ENCODE measurements around the gene RADIL.

RADIL gene

DNA sequence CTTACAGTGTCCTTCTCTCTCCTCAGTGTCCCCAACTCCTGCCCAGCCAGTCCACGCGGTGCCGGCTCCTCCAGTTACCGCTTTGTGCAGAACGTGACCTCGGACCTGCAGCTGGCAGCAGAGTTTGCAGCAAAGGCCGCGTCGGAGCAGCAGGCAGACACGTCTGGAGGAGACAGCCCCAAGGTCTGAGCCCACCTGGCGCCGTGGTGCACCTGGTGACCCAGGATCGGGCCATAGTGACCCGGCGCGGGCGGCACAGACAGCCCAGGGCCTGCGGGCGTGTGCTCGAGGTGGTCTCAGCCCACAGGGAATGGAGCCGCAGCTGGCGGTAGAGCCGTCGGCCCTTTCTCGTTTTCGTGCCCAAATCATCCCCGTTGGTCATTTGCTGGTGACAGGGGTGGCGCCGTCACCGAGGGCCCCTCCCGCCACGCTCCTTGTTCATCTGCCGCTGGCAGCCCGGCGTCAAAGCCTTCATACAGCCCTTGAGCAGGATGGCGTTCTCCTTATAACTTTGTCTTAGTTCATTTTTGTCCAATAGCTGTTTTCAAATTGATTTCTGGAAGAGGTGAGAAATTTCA is 129.0 kb downstream of the RADIL start:
- DNase-seq (ENCODE audit: low read depth): no peak

DNA sequence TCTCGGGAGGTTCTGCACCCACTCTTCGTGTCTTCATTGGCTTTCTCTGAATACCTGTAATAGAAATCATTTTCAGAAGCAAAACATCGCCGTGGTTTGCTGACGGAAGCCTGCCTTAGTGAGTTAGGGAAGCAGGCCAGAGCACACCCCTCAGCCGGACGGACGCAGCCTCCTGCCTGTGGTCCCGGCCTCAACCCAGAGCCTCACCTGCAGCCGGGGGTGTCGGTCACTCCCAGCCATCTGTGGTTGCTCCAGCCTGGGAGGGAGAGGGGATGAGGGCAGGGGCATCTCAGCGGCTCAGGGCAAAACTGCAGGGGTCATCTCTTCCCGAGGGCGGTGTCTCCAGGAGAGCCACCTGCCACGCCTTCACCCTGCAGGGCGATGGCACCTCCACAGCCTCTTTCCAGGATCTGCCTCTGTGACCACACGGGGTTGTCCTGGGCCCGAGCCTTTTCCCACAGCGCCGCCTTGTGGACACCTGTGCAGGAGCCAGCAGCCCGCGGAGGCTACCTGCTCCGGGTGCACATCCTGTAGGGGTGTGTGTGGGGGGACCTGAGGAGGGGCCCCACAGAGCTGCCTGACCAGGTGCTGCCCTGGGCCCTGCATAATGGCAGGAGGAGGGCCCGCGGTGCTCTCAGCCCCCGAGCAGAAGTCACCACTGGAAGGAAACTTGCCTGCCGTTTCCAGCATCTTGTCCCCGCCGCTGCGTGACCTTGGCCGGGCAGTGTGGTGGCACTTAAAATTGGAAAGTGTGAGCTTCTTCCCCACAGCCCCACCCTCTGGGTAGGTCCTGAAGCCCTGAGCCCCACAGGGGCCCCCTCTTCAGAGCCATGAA is 129.7 kb downstream of the RADIL start:
- peak; percentile 36 for DNase-seq (ENCODE audit: low read depth)

DNA sequence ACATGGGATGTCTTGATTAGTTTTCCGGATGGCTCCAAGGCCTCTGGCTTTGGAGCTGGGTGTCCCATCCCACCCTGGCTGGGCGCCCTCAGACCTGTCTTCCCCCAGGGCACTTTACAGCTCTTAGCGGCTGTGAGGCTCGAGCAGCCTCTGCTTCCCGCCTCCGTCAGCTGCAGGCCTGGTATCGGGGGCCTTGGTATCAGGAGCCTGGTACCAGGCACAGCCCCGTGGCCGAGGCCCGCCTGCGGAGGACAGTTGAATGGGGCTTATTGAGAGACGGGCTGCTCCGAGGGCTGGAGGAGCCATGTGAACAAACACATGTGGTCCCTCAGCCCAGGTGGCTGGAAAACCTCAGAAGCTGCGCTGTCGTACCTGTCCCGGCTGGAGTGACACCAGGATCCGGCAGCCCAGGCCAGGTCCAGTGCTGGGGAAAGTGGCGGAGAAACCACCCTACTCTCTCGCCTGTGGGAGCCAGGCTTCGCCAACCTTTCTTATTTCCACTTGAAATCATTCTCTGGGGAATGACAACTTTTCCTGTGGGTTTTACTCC is 132.0 kb downstream of the RADIL start:
- DNase-seq (ENCODE audit: low read depth): no peak

DNA sequence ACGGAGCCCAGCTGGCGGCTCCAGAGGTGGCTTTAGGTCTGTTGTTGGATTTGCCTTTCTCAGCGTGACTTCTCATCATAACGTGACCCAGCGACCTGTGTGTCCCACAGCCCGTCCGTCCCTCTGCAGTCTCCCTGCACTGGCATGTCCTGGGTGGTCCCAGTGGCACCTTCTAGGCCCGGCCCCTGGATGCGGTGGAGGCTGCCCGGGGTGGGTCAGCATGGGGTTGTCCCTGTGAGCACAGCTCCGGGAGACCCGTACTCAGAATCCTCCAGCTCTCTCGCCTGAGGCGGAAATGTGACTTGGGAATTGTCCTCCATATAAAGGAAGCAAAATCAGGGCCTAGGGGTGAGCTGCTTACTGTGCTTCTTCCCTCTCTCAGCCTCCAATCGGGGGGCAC is 133.7 kb downstream of the RADIL start:
- DNase-seq (ENCODE audit: low read depth): no peak

DNA sequence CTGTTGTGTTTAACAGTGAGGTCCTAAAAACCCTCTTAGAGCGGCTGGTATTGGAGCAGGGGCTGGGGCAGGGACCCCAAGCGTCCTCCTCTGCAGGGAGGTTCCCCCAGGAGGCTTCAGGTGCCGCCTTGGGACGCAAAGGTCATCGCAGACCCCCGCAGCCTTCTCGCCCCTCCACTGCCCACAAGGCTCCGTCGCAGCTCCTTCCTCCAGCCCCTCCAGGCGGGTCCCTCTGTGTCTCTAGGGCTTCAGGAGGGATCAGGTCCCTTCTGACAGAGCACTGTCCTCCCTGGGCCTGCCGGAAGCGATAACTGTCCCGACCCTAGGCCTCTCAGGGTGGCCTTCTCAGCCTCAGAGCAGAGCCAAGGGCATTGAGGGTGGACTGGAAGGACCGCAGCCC is 134.2 kb downstream of the RADIL start:
- no peak for DNase-seq (ENCODE audit: low read depth)
